Fibroblast of skin of right biceps (primary cell): Measurements from ENCODE around the gene GRK4.
"Not testable (repeated sequence)": the region's sequence is repeated elsewhere in the genome, so short reads cannot be mapped to it uniquely, and the experiment has no call there.

Experiments
- DNase-seq: peaks from one replicate; pipeline ENCODE4 v3.0.0-alpha.2; 2013

Gene GRK4

DNA sequence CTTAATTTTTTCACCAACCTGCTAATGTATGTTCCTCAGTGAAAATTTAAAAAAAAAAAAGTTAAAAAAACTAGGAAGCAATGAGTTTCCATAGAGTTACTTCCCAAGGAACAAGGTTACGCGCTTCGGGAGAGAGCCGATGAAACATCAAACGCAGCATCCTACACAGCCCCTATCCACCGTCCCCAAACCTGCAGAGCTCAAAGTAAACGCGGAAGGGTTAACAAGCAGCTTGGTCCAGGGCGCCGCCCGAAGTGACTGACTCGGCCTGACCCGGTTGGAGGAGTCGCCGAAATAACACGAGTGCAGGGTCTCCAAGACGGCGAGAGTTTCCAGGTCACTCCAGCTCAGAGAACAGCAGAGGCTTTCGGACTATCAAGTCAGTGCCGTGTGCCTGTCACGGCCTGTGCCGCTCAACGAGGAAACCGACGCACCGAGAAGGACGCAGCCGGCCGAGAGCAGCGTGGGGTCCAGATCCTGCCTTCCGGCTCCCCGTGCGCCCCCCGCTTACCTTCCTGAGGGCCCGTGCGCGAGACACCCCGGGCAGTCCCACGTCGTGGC lies 677 bp upstream of the GRK4 start:
- DNase-seq, result peak; percentile 36

DNA sequence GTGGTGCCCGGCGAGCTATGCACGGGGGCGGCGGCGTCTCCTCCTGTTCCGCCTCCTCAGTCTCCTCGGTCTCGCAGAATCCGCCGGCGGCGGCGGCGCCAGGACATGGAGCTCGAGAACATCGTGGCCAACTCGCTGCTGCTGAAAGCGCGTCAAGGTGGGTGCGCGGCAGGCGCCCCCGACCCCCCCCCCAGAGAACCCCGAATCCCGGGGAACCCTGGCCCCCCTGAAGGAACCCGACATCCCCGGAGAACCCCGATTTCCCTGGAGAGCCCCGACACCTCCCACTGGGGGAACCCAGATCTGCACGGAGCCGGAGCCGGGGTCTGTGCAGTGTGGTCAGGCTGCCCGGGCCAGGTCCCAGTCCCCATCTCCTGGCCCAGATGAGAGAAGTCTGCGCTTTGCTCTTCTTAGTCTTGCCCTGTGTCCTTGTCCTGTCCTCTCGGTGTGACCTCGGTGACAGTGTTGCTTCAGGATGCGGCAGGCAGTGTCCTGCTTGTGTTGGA lies 648 bp downstream of the GRK4 start:
- DNase-seq, result peak; percentile 54

DNA sequence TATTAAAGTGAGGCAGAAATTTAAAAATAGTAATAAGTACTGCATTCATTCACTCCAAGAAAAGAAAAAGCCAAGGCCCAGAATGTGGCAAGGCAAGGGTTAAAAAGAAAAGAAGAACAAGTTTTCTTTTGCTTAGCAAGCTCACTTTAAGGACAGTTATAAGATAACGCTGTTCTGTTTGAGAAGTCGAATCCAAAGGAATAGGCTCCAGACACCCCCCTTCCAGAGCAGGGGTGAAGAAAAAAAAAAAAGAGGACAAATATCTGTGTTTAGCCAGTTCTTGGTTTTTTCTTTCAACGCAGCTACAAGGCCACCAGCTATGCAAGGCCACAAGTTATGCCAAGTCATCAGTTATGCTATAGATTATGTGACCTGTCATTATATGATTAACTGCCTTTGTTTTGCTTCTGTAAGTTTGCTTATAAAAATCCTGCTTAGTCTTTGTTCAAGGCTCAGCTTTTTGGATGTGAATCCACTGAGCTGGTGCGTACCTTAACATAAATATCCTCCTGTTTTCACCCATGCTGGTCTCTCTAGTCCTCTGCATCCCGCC lies 1.4 kb downstream of the GRK4 start:
- no peak for DNase-seq

DNA sequence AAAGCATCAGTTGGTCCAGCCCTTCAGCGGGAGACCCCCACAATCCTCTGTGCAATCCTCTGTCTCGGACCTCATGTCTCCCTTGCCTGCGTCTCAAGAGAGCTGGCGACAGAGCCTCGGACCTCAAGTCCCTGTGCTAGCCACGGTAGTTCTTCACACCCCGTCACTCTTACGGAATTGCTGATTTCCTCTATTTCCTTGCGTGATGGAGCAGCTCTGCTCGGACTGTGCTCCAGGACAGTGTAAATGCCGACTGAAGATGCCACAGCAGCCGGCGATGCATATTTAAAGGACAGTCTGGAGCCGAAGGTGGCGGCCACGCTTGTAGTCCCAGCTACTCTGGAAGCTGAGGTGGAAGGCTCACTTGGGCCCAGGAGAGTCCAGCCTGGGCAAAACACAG lies 1.9 kb downstream of the GRK4 start:
- DNase-seq, result no peak

GRCh38 chr4:2968381-2968780 lies 5.0 kb downstream of the GRK4 start:
- DNase-seq, result no peak

DNA sequence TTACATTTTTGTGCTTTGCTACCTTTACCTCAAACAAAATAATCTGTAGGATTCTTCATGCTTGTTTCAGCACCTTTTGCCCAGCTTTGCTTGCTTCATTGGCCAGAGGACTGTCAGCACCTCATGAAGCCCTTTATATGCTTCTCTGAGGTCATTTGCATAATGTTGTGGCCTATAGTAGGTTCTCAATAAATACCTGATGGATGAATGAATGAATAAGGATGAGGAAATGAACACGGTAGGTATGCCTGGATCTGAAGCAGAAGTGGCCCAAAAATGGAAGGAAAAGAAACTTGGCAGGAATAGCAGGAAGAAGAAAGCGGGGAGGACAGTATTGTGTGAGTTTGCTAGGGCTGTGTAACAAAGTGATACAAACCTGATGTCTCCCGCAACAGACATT lies 7.9 kb downstream of the GRK4 start:
- no peak for DNase-seq

GRCh38 chr4:2977211-2978088 lies 14.1 kb downstream of the GRK4 start:
- DNase-seq, result peak; percentile 44

DNA sequence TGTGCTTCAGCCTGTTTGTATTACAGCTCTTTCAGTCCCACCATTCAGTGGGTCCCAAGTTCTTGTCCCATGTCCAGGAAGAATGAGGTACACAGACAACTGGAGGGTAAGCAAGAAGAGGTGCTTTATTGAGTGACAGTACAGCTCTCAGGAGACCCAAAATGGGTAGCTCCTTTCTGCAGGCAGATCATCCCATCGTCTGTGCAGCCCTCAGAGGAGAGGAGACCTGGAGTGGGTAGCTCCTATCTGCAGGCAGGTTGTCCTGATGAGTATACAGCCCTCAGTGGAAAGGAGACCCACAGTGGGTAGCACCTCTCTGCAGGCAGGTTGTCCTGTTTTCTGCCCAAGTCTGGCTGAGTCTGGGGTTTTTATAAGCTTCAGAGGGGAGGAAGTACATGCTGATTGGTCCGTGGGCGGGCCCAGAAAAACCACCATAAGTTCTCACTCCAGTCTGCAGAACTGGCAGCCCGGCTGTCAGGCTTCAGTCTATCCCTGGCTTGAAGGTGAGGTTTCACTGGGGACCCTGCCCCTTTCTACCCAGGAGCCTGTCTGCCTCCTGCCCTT lies 18.0 kb downstream of the GRK4 start:
- DNase-seq, result no peak

GRCh38 chr4:2982012-2982411 lies 18.6 kb downstream of the GRK4 start:
- DNase-seq, result no peak

DNA sequence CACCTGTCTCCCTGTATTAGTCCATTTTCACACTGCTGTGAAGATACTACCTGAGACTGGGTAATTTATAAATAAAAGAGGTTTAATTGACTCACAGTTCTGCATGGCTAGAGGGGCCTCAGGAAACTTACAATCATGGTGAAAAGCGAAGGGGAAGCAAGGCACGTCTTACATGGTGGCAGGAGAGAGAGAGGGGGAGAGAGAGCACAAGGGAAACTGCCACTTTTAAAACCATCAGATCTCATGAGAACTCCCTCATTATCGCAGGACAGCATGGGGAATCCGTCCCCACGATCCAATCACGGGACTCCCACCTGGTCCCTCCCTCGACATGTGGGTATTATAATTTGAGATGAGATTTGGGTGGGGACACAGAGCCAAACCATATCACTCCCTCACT lies 20.3 kb downstream of the GRK4 start:
- not testable (repeated sequence) for DNase-seq

GRCh38 chr4:2991243-2991642 lies 27.9 kb downstream of the GRK4 start:
- no peak for DNase-seq

GRCh38 chr4:2994917-2995316 lies 31.5 kb downstream of the GRK4 start:
- no peak for DNase-seq

DNA sequence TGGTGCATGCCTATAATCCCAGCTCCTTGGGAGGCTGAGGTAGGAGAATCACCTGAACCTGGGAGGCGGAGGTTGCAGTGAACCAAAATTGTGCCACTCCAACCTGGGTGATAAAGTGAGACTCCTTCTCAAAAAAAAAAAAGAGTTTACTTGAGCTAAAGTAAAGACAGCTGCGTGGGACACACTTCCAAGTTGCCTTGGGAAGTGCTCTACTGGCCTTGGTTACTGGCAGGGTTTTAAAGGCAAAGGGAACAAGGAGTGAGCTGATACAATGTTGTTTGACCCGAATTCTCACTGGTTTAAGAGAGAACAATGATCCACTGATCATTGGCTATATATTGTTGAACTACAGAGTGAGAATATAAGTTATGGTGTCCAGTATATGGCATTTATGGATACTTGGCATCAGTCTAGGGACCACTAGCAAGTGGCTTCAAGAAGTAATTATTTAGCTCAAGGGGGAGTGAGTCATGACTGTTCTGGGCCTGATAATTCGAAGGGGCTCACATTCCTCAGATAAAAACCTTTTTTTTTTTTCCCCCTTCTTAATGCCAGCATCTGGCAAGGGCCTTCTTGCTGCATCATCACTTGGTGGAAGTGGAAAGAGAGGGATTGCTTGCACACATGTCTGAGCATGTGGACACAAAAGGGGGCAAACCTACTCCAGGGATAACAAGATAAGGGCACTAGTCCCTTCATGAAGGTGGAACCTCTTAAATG lies 32.3 kb downstream of the GRK4 start:
- DNase-seq, result no peak

DNA sequence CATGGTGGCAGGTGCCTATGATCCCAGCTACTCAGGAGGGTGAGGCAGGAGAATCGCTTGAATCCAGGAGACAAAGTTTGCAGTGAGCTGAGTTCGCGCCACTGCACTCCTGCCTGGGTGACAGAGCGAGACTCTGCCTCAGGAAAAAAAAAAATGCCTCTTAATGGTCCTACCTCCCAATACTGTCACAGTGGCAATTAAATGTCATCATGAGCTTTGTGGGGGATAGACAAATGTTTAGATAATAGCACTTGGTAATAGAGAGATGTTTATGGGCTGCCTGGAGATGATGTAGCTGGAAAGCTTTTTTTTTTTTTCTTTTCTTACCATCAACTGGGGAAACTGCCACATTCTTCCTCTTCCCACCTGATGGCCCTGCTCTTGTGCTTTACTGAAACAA lies 33.0 kb downstream of the GRK4 start:
- DNase-seq, result no peak

DNA sequence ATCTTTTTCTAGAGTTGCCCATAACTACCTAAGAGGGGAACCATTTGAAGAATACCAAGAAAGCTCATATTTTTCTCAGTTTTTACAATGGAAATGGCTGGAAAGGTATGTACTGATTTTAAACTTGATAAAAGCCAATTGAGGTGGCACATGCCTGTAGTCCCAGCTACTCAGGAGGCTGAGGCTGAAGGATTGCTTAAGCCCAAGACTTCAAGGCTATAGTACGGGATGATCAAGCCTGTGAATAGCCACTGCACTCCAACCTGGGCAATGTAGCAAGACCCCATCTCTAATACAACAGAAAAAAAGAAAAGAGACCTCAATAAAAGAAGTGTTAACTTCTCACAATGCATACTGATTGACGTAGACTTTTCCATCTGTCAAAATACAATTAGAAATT lies 44.4 kb downstream of the GRK4 start:
- no peak for DNase-seq

GRCh38 chr4:3009422-3009821 lies 46.1 kb downstream of the GRK4 start:
- peak; percentile 17 for DNase-seq

- no peak for DNase-seq
Measured at GRCh38 chr4:3010577-3010976, 47.2 kb downstream of the GRK4 start.

DNA sequence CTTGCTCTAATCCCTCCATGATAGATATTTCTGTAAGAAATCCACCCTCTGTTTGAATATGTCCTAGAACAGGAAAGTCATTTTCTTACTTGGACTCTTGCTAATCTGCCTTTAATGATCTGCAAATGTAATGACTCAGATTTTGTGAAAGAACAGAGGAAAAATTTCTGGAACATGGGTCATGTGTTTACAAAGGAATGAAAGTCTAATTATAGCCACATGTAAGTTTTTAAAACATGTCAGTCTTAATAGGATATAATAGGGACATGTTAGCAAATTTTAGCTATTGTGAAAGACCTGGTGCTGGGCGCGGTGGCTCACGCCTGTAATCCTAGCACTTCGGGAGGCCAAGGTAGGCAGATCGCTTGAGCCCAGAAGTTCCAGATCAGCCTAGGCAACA lies 47.6 kb downstream of the GRK4 start:
- peak; percentile 83 for DNase-seq

DNA sequence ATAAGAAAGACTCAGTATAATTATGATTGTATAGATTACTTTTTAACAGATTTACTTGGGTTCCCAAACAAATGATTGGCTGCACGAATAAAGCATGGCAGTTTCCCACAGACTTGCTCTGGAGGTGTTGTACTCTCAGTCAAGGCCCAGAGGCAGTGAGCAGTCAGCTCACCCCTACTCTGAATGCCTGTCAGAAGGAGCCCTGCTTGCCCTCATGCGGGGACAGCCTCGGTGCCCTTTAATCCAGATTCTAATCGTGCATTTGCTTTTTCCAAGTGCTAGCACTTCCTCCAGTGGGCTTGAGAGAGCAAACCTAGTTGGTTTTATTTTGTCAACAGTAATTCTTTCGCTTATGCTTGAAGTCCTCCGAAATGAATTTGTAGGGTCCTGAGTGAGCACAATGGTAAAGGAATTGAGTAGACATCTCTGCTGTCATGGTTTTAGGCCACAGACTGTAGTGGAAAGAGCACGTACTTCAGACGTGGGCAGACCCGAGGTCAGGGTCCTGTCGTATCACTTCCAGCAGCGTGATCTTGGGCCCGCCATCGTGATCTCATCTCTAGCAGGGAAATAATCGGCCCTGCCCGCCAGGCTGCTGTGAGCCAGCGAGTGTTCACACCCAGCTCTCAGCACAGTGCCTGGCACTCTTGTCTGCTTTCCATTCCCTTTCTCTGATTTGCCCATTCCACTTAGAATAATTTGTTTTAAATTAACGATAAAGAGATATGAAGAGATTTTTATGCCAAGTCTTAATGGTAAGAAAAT lies 48.3 kb downstream of the GRK4 start:
- no peak for DNase-seq

- DNase-seq, result no peak
Measured at GRCh38 chr4:3013323-3013722, 50.0 kb downstream of the GRK4 start.

GRCh38 chr4:3013839-3014350 lies 50.5 kb downstream of the GRK4 start:
- no peak for DNase-seq

DNA sequence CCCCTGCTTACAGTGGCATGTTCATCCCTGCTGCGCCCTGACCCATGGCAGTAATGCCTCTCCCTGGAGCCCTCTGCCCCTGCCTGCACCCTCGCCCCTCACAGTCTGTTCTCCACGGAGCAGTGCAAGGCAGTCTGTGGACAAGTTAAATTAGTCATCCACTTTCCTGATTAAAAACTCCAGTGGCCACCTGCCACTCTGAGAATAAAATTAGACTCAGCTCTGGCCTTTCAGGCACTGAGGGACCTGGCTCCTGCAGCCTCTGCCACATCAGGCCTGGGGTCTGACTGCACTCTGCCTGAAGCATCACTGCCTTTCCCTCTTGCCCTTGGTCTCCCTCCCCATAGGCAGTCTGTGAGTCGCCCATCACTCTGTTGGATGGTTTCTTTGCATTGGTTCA lies 53.6 kb downstream of the GRK4 start:
- no peak for DNase-seq
